GM12872 (cell line): ENCODE results near the gene AGPAT1.

Experiments used
- CTCF ChIP-seq: IDR thresholded peaks from 3 replicates; pipeline ENCODE4 v1.5.1; 2011; ENCODE audit warnings: low read depth, mild to moderate bottlenecking, low read length, moderate library complexity; ENCODE audit not compliant: insufficient read depth

AGPAT1 gene

GRCh38 chr6:32174416-32174815 is 1.5 kb downstream of the AGPAT1 start:
- no peak for TF ChIP-seq CTCF

- no peak for TF ChIP-seq CTCF
Observed at GRCh38 chr6:32173051-32173727, 2.7 kb downstream of the AGPAT1 start.

DNA sequence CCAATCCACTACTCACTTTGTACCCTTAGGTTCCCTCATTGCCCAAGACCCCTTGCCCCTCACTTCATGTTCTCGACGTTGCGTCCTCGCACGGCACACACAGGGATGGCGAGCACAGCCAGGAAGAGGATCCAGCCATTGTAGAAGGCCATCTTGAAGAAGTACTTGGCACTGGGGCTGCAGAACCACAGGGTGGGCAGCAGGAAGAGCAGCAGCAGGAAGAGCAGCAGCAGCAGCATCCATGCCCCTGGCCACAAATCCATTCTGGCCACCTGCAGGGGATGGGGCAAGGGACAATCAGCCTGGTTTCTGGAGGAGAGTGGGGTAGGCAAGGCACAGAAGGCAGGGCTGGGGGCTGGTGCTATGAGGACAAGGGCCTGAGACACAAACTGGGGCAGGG is 4.7 kb downstream of the AGPAT1 start:
- TF ChIP-seq CTCF = no peak

- TF ChIP-seq CTCF = no peak
Observed at GRCh38 chr6:32170294-32170693, 5.6 kb downstream of the AGPAT1 start.

GRCh38 chr6:32168807-32169591 is 6.9 kb downstream of the AGPAT1 start:
- TF ChIP-seq CTCF = 0 out of 3 replicates have a peak, but pooled peaks have one; percentile 13

GRCh38 chr6:32168350-32168749 is 7.5 kb downstream of the AGPAT1 start:
- TF ChIP-seq CTCF = no peak

GRCh38 chr6:32167761-32168262 is 8.1 kb downstream of the AGPAT1 start:
- TF ChIP-seq CTCF = no peak
